HEK293T (cell line): ENCODE measurements around the gene UCP2.

ENCODE experiments used
- ELF4 ChIP-seq: fragments of 450-650 bp; IDR thresholded peaks from 2 replicates; pipeline ENCODE4 v1.6.1; 2017; ENCODE audit warnings: antibody characterized with exemption
- FOXM1 ChIP-seq: fragments of 450-650 bp; IDR thresholded peaks from 2 replicates; pipeline ENCODE4 v1.6.1; 2017; ENCODE audit warnings: mild to moderate bottlenecking, borderline replicate concordance
- SP1 ChIP-seq: fragments of 450-650 bp; IDR thresholded peaks from 2 replicates; pipeline ENCODE4 v1.6.1; 2017
- SUZ12 ChIP-seq: fragments of 450-650 bp; IDR thresholded peaks from 2 replicates; pipeline ENCODE4 v1.6.1; 2016; ENCODE audit warnings: mild to moderate bottlenecking

- no peak for TF ChIP-seq FOXM1
- TF ChIP-seq SUZ12, result no peak
- TF ChIP-seq SP1, result no peak
- no peak for TF ChIP-seq ELF4
Measured at GRCh38 chr11:73972187-73972586, 10.5 kb downstream of the UCP2 start.
